ENCODE results near the gene PICALM.
A peak's percentile ranks its signal among the peaks of the same experiment; 100 is the strongest.

DNA sequence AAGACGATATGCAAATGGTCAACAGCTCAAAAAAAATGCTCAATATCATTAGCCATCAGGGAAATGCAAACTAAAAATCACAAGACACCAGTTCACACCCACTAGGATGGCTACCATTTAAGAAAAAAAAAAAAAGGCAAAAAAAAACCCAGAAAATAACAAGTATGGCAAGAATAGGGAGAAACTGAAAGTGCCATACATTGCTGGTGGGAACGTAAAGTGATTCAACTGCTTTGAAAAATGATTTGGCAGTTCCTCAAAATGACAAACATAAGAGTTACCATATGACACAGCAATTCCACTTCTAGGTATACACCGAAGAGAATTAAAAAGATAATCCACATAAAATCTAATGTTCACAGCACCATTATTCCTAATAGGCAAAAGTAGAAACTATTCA is 47.5 kb downstream of the PICALM start:
- TF ChIP-seq CREM (IDR thresholded peaks at IDR 0.05; ENCODE audit: low read depth) (0 out of 2 replicates have a peak, but pooled peaks have one; percentile 7), FOXK2 (conservative IDR thresholded peaks at IDR 0.05 in 1 of 2, IDR thresholded peaks at IDR 0.05 in 1 of 2; ENCODE audit: low read depth in 2 of 2) (no peak), PCBP1 (IDR thresholded peaks at IDR 0.05; ENCODE audit: low read depth, low read length, poor library complexity, severe bottlenecking) (no peak), FOXP1 (CRISPR knock-in tag; IDR thresholded peaks at IDR 0.05) (no peak), ZNF140 (CRISPR knock-in tag; IDR thresholded peaks at IDR 0.05) (no peak), ZNF316 (IDR thresholded peaks at IDR 0.05) (peak; percentile 95), PTBP1 (IDR thresholded peaks at IDR 0.05; ENCODE audit: low read depth, low read length) (no peak), MTA1 (IDR thresholded peaks at IDR 0.05; ENCODE audit: borderline replicate concordance) (no peak)
- TF ChIP-seq, protein P1, sequence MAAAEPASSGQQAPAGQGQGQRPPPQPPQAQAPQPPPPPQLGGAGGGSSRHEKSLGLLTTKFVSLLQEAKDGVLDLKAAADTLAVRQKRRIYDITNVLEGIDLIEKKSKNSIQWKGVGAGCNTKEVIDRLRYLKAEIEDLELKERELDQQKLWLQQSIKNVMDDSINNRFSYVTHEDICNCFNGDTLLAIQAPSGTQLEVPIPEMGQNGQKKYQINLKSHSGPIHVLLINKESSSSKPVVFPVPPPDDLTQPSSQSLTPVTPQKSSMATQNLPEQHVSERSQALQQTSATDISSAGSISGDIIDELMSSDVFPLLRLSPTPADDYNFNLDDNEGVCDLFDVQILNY (CRISPR knock-in tag; IDR thresholded peaks at IDR 0.05): no peak
- TF ChIP-seq, protein P2, sequence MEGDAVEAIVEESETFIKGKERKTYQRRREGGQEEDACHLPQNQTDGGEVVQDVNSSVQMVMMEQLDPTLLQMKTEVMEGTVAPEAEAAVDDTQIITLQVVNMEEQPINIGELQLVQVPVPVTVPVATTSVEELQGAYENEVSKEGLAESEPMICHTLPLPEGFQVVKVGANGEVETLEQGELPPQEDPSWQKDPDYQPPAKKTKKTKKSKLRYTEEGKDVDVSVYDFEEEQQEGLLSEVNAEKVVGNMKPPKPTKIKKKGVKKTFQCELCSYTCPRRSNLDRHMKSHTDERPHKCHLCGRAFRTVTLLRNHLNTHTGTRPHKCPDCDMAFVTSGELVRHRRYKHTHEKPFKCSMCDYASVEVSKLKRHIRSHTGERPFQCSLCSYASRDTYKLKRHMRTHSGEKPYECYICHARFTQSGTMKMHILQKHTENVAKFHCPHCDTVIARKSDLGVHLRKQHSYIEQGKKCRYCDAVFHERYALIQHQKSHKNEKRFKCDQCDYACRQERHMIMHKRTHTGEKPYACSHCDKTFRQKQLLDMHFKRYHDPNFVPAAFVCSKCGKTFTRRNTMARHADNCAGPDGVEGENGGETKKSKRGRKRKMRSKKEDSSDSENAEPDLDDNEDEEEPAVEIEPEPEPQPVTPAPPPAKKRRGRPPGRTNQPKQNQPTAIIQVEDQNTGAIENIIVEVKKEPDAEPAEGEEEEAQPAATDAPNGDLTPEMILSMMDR (IDR thresholded peaks at IDR 0.05 in 2 of 3, conservative IDR thresholded peaks at IDR 0.05 in 1 of 3; ENCODE audit: insufficient read depth in 2 of 3, low read depth in 1 of 3, low read length in 3 of 3): no peak
- TF ChIP-seq, protein P3, sequence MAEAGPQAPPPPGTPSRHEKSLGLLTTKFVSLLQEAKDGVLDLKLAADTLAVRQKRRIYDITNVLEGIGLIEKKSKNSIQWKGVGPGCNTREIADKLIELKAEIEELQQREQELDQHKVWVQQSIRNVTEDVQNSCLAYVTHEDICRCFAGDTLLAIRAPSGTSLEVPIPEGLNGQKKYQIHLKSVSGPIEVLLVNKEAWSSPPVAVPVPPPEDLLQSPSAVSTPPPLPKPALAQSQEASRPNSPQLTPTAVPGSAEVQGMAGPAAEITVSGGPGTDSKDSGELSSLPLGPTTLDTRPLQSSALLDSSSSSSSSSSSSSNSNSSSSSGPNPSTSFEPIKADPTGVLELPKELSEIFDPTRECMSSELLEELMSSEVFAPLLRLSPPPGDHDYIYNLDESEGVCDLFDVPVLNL (CRISPR knock-in tag; IDR thresholded peaks at IDR 0.05; ENCODE audit: low read depth): no peak
- TF ChIP-seq, protein P4, sequence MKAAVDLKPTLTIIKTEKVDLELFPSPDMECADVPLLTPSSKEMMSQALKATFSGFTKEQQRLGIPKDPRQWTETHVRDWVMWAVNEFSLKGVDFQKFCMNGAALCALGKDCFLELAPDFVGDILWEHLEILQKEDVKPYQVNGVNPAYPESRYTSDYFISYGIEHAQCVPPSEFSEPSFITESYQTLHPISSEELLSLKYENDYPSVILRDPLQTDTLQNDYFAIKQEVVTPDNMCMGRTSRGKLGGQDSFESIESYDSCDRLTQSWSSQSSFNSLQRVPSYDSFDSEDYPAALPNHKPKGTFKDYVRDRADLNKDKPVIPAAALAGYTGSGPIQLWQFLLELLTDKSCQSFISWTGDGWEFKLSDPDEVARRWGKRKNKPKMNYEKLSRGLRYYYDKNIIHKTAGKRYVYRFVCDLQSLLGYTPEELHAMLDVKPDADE (conservative IDR thresholded peaks at IDR 0.05; ENCODE audit: control insufficient read depth, low read depth, low read length): no peak
- TF ChIP-seq, protein P5, sequence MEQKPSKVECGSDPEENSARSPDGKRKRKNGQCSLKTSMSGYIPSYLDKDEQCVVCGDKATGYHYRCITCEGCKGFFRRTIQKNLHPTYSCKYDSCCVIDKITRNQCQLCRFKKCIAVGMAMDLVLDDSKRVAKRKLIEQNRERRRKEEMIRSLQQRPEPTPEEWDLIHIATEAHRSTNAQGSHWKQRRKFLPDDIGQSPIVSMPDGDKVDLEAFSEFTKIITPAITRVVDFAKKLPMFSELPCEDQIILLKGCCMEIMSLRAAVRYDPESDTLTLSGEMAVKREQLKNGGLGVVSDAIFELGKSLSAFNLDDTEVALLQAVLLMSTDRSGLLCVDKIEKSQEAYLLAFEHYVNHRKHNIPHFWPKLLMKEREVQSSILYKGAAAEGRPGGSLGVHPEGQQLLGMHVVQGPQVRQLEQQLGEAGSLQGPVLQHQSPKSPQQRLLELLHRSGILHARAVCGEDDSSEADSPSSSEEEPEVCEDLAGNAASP (IDR thresholded peaks at IDR 0.05): no peak

Measured in K562 (cell line).